ENCODE data around the gene PSG6.
"Not testable (repeated sequence)": the region's sequence is repeated elsewhere in the genome, so short reads cannot be mapped to it uniquely, and the experiment has no call there.

Gene PSG6
- total RNA-seq: 0 reads per million in 2 experiments

DNA sequence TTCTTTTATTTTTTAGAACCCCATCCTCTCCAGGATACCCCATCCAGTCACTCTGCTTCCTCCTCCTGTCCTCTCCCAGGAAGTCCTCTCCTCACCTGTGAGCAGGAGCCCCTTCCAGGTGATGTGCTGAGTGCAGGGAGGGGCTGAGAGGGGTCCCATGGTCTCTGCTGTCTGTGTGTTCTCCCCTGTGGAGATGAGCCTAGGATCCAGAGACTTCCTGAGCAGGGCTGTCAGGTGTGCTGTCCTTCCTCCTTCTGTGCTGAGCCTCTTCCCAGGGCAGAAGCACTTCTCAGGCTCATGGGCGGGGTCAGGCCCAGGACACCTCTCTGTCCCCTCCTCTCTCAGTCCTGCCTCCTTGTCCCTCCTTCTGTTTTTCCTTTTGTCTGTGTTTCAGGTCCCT, at the start of gene PSG6:
TSS of gene PSG6 (minus strand) at position 261 of the 400 bp plus-strand sequence. CDS start at position 159, 102 bp downstream.
- DNase-seq (ENCODE audit: low read depth): not testable (repeated sequence)

DNA sequence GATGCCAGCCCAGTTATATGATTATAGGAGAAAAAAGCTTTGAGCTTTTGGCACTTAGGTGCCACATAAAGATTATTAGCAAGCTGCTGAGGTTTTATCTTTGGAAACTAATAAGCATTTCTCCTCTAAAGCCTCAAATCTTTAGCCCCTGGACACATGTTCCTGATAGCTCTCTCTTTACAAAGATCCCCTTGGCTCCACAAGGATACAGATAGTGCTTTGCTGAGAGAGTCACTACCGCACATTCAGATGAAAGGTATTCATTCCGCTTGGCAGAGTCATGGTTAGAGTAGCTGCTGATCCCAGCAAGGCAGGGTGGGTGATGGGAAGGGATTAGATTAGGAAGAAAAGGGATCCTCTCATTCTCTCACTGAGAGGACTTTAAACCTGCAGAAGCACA, 47.5 kb upstream of the PSG6 start:
- DNase-seq (ENCODE audit: low read depth): no peak

DNA sequence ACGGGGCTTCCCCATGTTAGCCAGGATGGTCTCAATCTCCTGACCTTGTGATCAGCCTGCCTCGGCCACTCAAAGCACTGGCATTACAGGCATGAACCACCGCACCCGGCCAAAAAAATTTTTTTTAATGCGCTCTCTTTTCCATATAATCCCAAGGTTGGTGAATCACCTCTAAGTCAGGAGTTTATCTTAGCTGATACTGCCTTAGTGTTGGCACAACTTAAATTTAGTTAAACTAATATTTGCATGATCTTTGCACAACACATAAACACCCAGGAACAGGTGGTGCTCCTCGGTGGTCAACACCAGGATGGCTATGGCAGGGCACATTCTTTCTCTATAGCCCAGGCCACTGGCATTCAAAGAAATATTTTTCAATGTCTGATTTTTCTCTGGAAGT, 43.4 kb upstream of the PSG6 start:
- DNase-seq (ENCODE audit: low read depth): no peak

DNA sequence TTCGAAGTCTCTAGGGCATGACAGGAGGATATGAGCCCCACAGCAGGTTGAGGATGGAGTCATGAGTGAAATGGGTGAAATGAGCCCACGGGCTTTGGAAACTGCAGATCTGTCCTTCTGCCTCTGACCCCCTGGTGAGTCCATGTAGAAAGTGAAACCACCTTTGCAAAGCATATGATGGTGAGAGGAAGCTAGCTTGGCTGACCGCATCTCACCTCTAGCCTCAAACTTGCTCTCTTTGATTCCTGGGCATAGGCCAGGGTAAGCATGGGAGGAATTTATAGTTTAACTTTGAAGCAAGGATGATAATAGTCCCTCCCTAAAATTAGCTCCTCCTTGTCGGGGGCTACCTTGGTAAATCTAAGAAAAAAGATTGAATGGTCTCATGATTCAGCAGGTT, 34.4 kb upstream of the PSG6 start:
- not testable (repeated sequence) for DNase-seq (ENCODE audit: low read depth)

DNA sequence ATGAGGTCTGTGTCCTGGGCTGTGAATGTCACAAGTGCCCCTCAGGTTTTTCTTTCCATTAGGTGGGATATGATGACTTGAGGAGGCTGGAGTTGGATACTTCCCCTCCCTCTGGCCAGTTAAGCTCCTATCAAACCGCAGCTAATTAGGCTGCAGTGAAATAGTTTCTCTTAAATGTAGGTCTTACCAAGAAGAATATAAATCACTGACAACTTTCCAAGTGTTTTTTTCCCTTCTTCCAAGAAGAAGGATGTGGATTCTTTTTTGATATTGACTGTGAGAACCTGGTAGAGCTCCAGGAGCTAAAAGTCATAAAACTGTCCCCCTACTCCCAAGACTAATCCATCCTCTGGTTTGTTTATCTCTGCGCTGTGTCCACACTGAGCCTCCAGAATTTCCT, 33.8 kb upstream of the PSG6 start:
- not testable (repeated sequence) for DNase-seq (ENCODE audit: low read depth)

DNA sequence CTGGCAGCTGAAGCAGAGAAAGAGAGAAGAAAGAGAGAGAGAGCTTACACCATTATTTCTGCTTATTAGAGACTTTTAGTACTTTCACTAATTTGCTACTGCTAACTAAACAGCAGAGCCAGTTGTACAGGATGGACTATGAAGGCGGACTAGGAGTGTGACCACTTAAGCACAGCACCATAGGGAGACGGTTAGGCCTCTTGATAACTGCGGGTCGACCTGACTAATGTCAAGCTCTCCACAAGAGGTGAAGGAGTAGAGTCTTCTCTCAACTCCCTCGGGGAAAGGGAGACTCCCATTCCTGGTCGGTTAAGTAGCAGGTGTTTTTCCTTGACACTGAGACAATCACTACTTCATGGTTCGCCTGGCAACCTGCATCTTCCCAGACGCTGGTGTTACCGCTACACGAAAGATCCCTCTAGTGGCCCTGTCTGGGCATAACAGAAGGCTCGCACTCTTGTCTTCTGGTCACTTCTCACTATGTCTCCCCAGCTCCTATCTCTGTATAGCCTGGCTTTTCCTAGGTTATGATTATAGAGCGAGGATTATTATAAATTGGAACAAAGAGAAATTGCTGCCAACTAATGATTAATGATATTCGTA, 24.6 kb upstream of the PSG6 start:
- no peak for DNase-seq (ENCODE audit: low read depth)

DNA sequence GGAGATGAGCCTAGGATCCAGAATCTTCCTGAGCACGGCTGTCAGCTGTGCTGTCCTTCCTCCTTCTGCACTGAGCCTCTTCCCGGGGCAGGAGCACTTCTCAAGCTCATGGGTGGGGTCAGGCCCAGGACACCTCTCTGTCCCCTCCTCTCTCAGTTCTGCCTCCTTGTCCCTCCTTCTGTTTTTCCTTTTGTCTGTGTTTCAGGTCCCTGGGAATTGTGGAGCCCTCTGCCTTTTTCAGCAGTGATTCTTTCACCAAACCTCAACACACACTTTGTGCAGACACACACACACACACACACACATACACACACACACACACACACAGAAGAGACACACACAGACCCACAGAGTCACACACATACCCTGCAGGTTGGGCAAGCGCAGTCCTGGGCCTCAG, 19.4 kb upstream of the PSG6 start, which contains the start of gene PSG7:
TSS of gene PSG7 (minus strand) at position 101 of the 400 bp plus-strand sequence. CDS start 131 bp downstream, outside the sequence.
- not testable (repeated sequence) for DNase-seq (ENCODE audit: low read depth)

DNA sequence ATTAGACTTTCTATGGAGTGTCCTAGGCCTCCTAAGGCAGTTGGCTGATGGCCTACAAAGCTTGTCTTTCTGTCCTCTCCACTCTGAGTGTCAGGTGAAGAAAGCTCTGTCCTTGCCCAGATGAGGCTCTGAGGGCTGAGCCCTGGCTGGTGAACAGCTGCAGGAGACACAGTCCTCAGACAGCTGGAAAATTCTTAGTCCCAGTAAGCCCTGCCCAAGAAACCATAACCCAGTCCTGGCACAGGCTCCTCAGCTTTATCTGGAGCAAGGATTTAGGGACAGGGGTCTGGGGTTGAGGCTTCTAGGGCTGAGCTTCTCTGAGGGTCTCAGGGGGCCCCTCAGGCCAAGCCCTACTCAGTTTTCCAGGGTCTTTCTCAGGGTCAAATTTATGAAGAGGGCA, 17.0 kb upstream of the PSG6 start:
- not testable (repeated sequence) for DNase-seq (ENCODE audit: low read depth)

DNA sequence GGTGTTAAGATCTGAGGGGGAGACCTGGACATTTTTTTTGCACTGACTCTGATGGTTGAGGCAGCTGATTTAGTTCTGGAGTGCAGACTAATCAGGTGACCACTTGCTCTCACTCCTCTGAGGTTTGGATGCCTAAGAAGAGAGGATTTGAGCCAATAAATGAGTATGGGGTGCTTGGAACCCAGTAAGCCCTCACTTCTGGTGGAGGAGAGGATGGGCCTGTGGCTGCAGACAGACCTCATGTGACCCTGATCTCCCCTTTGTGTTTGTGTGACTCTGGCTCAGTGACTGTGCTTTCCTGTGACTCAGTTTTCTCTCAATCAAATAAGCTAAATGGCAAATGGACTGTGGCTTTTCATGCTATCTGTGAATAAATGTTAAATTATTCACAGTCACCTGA, 16.5 kb upstream of the PSG6 start:
- not testable (repeated sequence) for DNase-seq (ENCODE audit: low read depth)

DNA sequence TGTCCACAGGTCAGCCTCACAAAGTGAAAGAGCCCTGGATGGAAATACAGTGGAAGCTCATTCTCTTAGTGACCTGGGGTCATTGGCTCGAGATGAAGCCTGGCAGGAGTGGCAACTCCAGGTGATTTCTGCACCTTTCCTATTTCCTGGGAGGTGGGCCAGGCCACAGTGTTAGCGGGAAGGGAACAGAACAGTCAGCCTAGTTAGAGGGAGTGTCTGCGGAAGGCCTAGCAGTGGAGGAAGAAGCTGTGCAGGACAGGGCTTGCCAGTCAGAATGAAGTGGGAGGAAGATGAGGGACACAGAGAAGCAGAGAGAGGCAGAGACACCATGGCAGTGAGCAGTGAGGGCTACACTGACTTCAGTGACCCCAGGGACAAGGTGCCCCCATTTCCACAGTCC, 15.7 kb upstream of the PSG6 start:
- DNase-seq (ENCODE audit: low read depth): not testable (repeated sequence)

DNA sequence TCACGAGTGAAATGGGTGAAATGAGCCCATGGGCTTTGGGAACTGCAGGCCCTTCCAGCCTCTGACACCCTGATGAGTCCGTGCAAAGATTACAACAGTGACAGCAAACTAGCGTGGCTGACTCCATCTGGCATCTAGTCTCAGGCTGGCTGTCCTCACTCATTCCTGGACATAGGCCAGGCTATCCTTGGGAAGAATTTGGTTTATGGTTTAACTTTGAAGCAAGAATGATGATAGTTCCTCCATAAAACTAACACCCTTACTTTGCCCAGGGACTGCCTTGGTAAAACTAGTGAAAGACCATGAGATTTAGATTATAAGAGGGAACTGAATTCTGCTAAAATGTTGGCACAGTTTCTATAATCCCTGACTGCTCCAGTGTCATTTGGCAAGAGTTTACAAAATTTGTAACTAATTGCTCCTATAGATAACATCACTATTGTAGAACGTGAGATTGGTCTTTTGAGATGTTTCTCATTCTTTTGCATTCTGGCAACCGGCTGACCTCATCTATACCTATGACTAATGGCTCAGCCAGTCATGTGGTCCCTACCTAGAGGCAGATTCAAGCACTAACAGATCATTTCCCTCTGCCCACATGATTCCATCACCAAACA, 14.9 kb upstream of the PSG6 start:
- DNase-seq (ENCODE audit: low read depth): not testable (repeated sequence)

DNA sequence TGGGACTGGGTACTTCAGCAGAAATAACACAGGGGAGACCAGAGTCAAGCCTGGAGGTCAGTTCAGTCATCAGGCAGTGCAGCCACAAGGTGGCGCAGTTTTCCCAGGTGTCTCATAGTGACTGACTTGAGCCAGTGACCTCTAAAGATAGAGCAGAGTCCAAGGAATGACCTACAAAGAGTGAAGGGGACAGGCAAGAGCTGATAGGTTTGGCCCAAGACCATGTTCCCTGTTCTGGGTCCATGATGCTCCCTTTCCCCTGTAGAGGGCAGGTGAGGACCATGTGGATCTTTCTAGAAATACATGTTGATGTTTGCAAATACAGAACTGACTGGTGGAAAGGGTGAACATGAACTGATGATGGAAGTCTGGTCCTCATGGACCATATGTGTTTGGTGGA, 12.5 kb upstream of the PSG6 start:
- DNase-seq (ENCODE audit: low read depth): not testable (repeated sequence)

DNA sequence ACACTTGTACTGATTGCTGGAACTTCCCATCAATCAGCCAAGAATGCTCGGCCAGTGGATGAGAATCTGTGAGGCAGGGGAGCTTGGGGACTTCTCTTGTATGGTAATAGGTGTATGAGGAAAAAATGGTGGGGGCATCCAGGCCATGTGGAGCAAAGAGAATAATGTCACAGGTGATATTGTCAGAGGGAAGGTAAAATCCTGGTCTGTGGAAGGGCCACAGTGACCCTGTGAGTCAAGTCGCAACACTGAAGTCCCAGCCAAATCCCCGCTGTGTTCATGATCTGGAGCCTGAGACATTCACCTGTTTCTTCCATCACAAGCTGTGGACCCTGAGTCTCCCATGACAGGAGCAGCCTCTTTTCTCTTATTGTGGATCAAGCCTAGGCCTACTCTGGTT, 11.2 kb upstream of the PSG6 start:
- DNase-seq (ENCODE audit: low read depth): no peak

DNA sequence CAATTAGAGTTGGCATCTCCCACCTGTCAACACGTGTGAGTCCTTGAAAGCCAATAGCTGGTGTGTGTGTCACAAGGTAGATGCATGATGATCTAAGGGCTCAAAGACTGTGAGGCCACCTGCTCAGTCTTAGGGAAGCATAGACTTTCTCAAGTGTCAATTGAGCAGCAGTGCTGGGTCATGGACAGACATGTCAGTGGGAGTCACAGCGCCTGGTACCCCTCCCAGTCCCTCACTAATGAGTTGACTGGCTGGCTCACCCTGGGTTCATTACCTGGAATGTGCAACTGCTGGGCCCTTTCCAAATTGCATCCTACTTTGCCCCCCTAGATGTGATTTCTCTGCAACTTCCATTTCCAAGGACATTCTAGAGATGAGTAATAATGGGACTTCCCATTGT, 9.1 kb upstream of the PSG6 start:
- no peak for DNase-seq (ENCODE audit: low read depth)

DNA sequence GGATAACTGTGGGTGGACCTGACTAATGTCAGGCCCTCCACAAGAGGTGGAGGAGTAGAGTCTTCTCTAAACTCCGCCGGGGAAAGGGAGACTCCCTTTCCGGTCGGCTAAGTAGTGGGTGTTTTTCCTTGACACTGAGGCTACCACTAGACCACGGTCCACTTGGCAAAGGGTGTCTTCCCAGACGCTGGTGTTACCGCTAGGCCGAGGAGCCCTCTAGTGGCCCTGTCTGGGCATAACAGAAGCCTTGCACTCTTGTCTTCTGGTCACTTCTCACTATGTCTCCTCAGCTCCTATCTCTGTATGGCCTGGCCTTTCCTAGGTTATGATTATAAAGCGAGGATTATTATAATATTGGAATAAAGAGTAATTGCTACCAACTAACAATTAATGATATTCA, 5.4 kb upstream of the PSG6 start:
- DNase-seq (ENCODE audit: low read depth): peak; percentile 6

DNA sequence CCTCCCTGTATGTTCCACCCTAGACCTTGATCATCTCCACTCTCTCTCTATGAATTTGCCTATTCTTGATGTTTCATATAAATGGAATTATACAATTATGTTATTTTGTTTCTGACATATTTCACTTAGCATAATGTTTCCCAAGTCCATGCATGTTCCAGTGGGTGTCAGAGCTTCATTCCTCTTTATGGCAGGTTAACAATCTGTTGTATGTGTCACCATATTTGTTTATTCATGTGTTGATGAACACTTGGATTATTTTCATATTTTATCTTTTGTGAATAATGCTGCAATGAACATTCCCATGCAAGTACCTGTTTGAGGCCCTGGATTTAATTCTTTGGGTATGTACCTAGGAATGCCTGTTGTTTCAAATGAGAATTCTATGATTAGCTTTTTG, 3.3 kb upstream of the PSG6 start:
- DNase-seq (ENCODE audit: low read depth): not testable (repeated sequence)

DNA sequence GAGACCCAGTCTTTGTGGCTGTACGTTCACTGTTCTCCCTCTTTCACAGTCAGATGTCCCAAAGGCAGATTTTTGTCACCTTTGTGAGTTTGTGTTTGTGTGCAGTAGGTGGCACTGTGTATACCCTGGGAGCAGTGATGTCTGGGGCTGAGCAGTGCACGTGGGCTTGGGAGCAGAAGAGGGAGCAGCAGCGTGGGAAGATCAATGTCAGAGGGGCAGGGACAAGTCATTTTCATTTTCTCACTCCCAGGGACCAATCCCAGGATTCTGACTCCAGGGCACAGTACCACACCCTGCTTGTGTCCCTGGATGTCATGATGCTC, 2.0 kb upstream of the PSG6 start:
- no peak for DNase-seq (ENCODE audit: low read depth)

DNA sequence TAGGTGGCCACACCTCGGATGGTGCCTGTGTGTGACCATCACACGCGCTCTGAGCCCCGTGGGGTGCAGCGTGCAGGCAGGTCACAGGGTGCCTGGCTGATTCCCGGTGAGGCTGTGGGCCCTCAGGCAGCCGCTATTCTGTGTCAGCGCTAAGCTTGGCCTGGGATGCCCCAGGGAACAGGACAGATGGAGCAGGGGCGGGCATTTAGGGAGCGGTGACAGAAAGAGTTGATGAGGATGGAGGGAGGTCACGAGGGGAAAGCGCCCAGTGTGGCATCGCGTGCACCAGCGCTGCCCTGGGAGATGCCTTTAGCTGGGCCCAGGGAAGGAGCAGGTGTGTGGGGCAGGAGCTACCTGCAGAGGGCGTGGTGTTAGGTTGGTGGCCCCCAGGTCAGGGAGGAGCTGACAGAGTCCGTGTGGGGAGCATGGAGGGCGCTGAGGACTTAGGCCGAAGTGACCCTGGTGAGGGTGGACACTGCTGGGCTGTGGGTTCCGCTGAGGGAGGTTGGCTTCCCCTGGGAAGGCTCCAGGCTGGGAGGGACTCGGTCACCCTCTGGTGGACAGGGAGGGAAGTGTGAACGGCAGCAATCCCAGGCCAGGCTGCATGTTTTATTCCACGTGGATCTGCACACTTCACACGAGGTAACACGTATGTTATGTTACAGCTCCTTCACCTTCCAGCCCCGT, 1.5 kb upstream of the PSG6 start:
- not testable (repeated sequence) for DNase-seq (ENCODE audit: low read depth)

DNA sequence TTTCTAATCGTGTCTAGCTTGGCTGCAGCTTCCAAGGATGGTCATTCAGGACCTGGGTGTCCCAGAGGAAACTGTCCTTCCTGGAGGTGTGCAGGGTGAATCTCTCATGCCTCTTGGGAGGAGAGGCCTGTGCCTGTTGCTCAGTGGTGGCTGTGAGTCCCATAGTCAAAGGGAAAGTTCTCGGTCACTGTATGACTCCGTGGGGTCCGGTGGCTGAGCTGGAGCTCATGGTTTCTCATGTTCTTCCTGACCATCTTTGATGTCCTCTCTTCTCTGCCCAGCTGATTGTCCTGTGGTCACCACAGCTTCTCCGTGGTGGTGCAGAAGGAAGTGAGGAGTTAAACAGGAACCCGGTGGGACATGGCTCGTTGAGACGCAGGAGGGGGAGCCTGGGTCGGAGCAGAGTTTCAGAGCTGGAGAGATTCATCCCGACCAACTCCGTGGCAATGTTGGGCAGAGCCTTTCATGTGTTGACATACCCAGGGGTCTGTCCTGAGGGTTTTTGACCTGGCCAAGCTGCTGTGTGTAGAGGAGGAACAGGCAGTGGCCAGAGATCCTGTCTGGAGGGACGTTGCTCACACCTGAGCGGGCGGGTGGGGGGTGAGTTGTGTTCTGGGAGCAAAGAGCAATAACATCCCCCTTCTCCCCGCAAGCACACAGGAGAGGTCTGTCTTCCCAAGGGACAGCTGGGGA, 829 bp upstream of the PSG6 start:
- not testable (repeated sequence) for DNase-seq (ENCODE audit: low read depth)

DNA sequence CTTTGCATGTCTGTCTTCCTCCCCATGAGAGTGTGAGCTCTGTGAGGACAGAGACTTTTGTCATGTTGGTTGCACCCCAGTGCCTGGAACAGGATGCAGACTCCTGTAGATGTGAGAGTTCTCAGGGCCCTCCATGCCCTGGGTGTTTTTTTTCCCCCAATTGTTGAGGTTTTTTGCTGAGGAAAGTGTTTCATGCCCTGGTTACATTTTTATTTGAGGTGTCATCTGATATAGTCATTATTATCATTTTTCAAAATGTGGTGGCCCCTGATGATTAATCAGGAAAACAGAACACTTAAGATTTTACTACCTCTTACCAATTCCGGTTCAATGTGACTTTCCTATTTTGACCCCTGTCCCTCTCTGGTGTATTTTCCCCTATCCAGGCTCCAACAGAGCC, 763 bp downstream of the PSG6 start:
- DNase-seq (ENCODE audit: low read depth): not testable (repeated sequence)

DNA sequence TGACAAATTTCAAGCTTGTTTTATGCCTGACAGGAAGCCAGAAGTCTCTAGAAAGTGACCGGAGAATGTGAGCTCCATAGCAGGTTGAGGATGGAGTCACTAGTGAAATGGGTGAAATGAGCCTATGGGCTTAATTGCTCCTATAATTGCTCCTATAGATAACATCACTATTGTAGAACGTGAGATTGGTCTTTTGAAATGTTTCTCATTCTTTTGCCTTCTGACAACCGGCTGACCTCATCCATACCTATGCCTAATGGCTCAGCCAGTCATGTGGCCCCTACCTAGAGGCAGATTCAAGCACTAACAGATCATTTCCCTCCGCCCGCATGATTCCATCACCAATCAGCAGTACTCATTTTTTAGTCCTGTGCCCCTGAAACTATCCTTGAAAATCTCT, 4.2 kb downstream of the PSG6 start:
- not testable (repeated sequence) for DNase-seq (ENCODE audit: low read depth)

DNA sequence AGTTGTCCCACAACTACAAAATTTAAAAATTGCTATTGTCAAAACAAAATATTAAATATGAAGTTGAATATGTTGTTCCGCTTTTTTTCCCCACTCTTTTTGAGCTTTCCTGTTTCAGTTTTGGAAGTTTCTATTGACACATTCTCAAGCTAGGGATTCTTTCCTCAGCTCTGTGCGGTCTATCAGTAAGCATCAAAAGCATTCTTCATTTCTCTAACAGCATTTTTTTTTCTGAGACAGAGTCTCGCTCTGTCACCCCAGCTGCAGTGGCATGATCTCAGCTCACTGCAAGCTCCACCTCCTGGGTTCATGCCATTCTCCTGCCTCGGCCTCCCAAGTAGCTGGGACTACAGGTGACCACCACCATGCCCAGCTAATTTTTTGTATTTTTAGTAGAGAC, 4.8 kb downstream of the PSG6 start:
- DNase-seq (ENCODE audit: low read depth): not testable (repeated sequence)

DNA sequence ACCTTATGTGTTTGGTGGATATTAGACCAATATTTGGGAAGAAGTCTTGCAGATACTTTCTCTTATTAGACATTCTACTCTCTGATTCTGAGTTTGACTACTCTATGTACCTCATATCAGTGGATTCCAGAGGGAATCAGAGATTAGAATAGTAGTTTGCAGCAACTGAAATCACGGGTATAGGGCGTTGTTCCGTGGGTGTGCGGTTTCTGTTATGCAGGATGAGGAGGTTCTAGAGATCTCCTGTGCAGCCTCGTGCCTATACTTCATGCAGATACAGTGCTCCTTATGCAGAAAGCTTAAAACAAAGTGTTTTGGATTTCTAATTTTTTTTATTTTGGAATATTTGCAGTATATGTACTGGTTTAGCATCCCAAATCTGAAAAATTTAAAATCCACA, 6.0 kb downstream of the PSG6 start:
- DNase-seq (ENCODE audit: low read depth): not testable (repeated sequence)

Data from T follicular helper cell (primary cell).